Endodermal cell (in vitro differentiated cells): Measurements from ENCODE around the gene CNOT1. TPM values are rescaled to one million over a fixed set of nuclear protein-coding genes. Genes with fewer than 3 reads are reported as not detected.
"Not testable (repeated sequence)": the region's sequence is repeated elsewhere in the genome, so short reads cannot be mapped to it uniquely, and the experiment has no call there.

Experiments used
- DNase-seq: peaks from one replicate; pipeline ENCODE4 v3.0.0-alpha.2; 2017
- H3K27ac ChIP-seq: 2 replicates; pipeline ENCODE4 v1.5.1; 2013; ENCODE audit warnings: mild to moderate bottlenecking, low read depth, low read length, moderate library complexity
- H3K27me3 ChIP-seq: 2 replicates; pipeline ENCODE4 v1.6.1; 2013; ENCODE audit warnings: mild to moderate bottlenecking, low read length, moderate library complexity; ENCODE audit not compliant: insufficient read depth, control insufficient read depth, poor library complexity, severe bottlenecking
- H3K36me3 ChIP-seq: 2 replicates; pipeline ENCODE4 v1.7.0; 2013; ENCODE audit warnings: mild to moderate bottlenecking, low read length, moderate library complexity; ENCODE audit not compliant: control insufficient read depth, insufficient read depth
- H3K4me1 ChIP-seq: one replicate; pipeline ENCODE4 v1.7.0; 2013; ENCODE audit warnings: low read length; ENCODE audit not compliant: control insufficient read depth, insufficient read depth
- H3K4me3 ChIP-seq: 2 replicates; pipeline ENCODE4 v1.5.1; 2013; ENCODE audit warnings: mild to moderate bottlenecking, low read length, moderate library complexity
- H3K9ac ChIP-seq: 2 replicates; pipeline ENCODE4 v1.6.1; 2013; ENCODE audit warnings: mild to moderate bottlenecking, low read length, moderate library complexity; ENCODE audit not compliant: poor library complexity, severe bottlenecking; ENCODE audit errors: extremely low read depth
- H3K9me3 ChIP-seq: 2 replicates; pipeline ENCODE4 v1.6.1; 2013; ENCODE audit warnings: mild to moderate bottlenecking, low read length, moderate library complexity; ENCODE audit not compliant: control insufficient read depth
- H3K27ac Mint-ChIP-seq: 2 replicates; pipeline ENCODE4 v1.8.0; 2020; ENCODE audit warnings: mixed read lengths
- H3K27me3 Mint-ChIP-seq: 2 replicates; pipeline ENCODE4 v1.8.0; 2021; ENCODE audit warnings: mild to moderate bottlenecking, mixed read lengths; ENCODE audit not compliant: insufficient read depth
- H3K36me3 Mint-ChIP-seq: 2 replicates; pipeline ENCODE4 v1.8.0; 2020; ENCODE audit warnings: low read depth, mixed read lengths
- H3K4me1 Mint-ChIP-seq: 2 replicates; pipeline ENCODE4 v1.8.0; 2020; ENCODE audit warnings: mixed read lengths
- H3K4me3 Mint-ChIP-seq: 2 replicates; pipeline ENCODE4 v1.8.0; 2020; ENCODE audit warnings: mild to moderate bottlenecking, moderate library complexity, mixed read lengths
- H3K9me3 Mint-ChIP-seq: 2 replicates; pipeline ENCODE4 v1.8.0; 2020; ENCODE audit warnings: mild to moderate bottlenecking, mixed read lengths
- WGBS, 2 experiments: methylation state at CpG; one replicate each; pipeline versions ENCODE4 v1.1.5 to v1.1.7; 2013; ENCODE audit warnings: missing lambda C conversion rate in 2 of 2, mixed read lengths in 1 of 2; ENCODE audit not compliant: insufficient coverage in 1 of 2, insufficient read length in 1 of 2; 5-methylcytosine and 5-hydroxymethylcytosine counted together
- total RNA-seq, 2 donors: library from RNA; stranded (reverse); fragmentation: NEBNext Ultra II Directional in 1 of 2; extraction: Animal tissue kit (Norgen Biotek cat#: 25700) in 1 of 2; gene quantifications; 2 replicates in 1 of 2; 3 replicates in 1 of 2; pipeline ENCODE4 v1.2.1, GENCODE V29; 2021
- TF ChIP-seq, protein P1 (sequence below): fragments of 200-600 bp; sonication (generic); conservative IDR thresholded peaks from 2 replicates; pipeline ENCODE4 v1.5.0; 2021; ENCODE audit warnings: antibody characterized with exemption, mild to moderate bottlenecking

The CNOT1 gene
- total RNA-seq, 2 donors from 2014 or later = 253 to 263 TPM

- Mint-ChIP-seq H3K4me3 (no peak overlapping the region), H3K27me3 (no peaks in the 10 kb centered on the region), H3K9me3 (no peaks in the 10 kb centered on the region), H3K27ac (peak overlapping the region; percentile 19), H3K4me1 (no peaks in the 10 kb centered on the region), H3K36me3 (peaks cover 40% of the 10 kb centered on the region)
- no peak overlapping the region for H3K4me3 ChIP-seq
- peaks cover 58% of the 10 kb centered on the region for H3K36me3 ChIP-seq
- no peaks in the 10 kb centered on the region for H3K9me3 ChIP-seq
- H3K27ac ChIP-seq = no peak overlapping the region
- no peak overlapping the region for H3K9ac ChIP-seq
- H3K27me3 ChIP-seq = no peaks in the 10 kb centered on the region
- H3K4me1 ChIP-seq = no peaks in the 10 kb centered on the region
- no peak for DNase-seq
- WGBS, 2 experiments = 0 to 42% methylated on average over 1 to 2 of the region's 3 CpGs
- TF ChIP-seq, protein P1, sequence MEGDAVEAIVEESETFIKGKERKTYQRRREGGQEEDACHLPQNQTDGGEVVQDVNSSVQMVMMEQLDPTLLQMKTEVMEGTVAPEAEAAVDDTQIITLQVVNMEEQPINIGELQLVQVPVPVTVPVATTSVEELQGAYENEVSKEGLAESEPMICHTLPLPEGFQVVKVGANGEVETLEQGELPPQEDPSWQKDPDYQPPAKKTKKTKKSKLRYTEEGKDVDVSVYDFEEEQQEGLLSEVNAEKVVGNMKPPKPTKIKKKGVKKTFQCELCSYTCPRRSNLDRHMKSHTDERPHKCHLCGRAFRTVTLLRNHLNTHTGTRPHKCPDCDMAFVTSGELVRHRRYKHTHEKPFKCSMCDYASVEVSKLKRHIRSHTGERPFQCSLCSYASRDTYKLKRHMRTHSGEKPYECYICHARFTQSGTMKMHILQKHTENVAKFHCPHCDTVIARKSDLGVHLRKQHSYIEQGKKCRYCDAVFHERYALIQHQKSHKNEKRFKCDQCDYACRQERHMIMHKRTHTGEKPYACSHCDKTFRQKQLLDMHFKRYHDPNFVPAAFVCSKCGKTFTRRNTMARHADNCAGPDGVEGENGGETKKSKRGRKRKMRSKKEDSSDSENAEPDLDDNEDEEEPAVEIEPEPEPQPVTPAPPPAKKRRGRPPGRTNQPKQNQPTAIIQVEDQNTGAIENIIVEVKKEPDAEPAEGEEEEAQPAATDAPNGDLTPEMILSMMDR = no peak
Measured at GRCh38 chr16:58615280-58615679, 14.3 kb downstream of the CNOT1 start.

DNA sequence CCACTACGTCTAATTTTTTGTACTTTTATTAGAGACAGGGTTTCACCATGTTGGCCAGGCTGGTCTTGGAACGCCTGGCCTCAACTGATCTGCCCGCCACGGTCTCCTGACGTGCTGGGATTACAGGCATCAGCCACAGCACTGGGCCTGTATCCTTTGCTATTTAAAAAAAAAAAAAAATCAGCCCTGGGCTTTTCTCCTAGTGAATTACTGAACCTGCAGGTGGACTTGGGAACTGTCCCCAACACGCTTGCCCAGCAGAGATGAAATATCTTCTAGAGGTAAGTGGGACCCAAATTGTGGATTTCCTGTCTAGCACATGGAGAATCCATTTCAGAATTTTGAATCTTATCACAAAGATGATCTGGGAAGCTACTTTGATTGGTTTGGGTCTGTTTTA is 14.8 kb downstream of the CNOT1 start:
- Histone ChIP-seq H3K27ac (no peak overlapping the region), H3K27me3 (no peaks in the 10 kb centered on the region), H3K9me3 (no peaks in the 10 kb centered on the region), H3K9ac (no peak overlapping the region), H3K36me3 (peaks cover 58% of the 10 kb centered on the region), H3K4me3 (no peak overlapping the region), H3K4me1 (no peaks in the 10 kb centered on the region)
- no peaks in the 10 kb centered on the region for H3K4me1 Mint-ChIP-seq
- 92 to 95% methylated on average over 2 to 6 of the region's 6 CpGs for WGBS, 2 experiments
- peaks cover 39% of the 10 kb centered on the region for H3K36me3 Mint-ChIP-seq
- no peak overlapping the region for H3K27ac Mint-ChIP-seq
- no peaks in the 10 kb centered on the region for H3K27me3 Mint-ChIP-seq
- DNase-seq = no peak
- no peaks in the 10 kb centered on the region for H3K9me3 Mint-ChIP-seq
- TF ChIP-seq, protein P1 = peak; percentile 40
- H3K4me3 Mint-ChIP-seq = no peak overlapping the region

- Mint-ChIP-seq H3K36me3 (peaks cover 36% of the 10 kb centered on the region), H3K9me3 (no peaks in the 10 kb centered on the region), H3K27me3 (no peaks in the 10 kb centered on the region), H3K4me3 (no peak overlapping the region), H3K27ac (no peak overlapping the region), H3K4me1 (no peaks in the 10 kb centered on the region)
- no peak overlapping the region for H3K4me3 ChIP-seq
- WGBS, 2 experiments = 79% methylated on average over 6 of the region's 6 CpGs; no CpG with 5 or more reads in 1 of the 2 experiments
- no peak overlapping the region for H3K9ac ChIP-seq
- no peak for DNase-seq
- no peaks in the 10 kb centered on the region for H3K27me3 ChIP-seq
- H3K27ac ChIP-seq = no peak overlapping the region
- H3K4me1 ChIP-seq = no peaks in the 10 kb centered on the region
- H3K9me3 ChIP-seq = no peaks in the 10 kb centered on the region
- H3K36me3 ChIP-seq = peaks cover 52% of the 10 kb centered on the region
- TF ChIP-seq, protein P1 = no peak
Measured at GRCh38 chr16:58614212-58614611, 15.4 kb downstream of the CNOT1 start.

- H3K9me3 Mint-ChIP-seq, DNase-seq, H3K27ac ChIP-seq, H3K9me3 ChIP-seq, H3K4me1 Mint-ChIP-seq, H3K4me3 Mint-ChIP-seq, H3K4me1 ChIP-seq, H3K4me3 ChIP-seq, H3K27me3 Mint-ChIP-seq, H3K9ac ChIP-seq, H3K27ac Mint-ChIP-seq, H3K27me3 ChIP-seq: not testable (repeated sequence)
- peaks cover 51% of the 10 kb centered on the region for H3K36me3 ChIP-seq
- peaks cover 38% of the 10 kb centered on the region for H3K36me3 Mint-ChIP-seq
- 91 to 92% methylated on average over 4 to 7 of the region's 7 CpGs for WGBS, 2 experiments
Measured at GRCh38 chr16:58612965-58613364, 16.7 kb downstream of the CNOT1 start.
